Stimulated activated CD8-positive, alpha-beta memory T cell treated with anti-CD3 and anti-CD28 coated beads, Interleukin-4, amount 100 ng/mL, for 4 hours (primary cell): ENCODE results near the gene ZCCHC3.
A peak's percentile ranks its signal among the peaks of the same experiment; 100 is the strongest.

ENCODE experiments used
- DNase-seq, 2 donors: peaks; one replicate each; pipeline ENCODE4 v3.0.0-alpha.2; 2020; ENCODE audit warnings: low read depth in 2 of 2, low spot score in 1 of 2

ZCCHC3 gene

GRCh38 chr20:341682-342081, 44.3 kb downstream of the ZCCHC3 start:
- no peak for DNase-seq

DNA sequence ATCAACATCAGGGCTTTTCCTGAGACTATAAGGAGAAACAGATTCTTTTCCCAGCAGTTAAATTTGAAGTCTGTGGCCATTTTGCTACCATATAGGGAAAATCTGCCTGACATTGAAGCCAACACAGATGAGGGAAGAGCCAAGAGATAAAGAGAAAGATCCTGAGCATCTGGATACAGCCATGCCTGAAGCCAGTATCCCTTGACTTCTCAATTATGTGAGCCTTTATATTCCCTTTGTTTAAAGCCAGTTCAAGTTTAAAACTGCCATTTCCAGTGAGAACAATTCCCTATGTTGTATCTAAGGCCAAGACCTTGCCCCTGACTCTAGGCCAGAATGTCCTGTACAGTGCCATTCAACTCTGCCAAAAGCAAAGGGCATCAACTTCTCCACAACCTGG, 45.7 kb downstream of the ZCCHC3 start:
- no peak for DNase-seq

DNA sequence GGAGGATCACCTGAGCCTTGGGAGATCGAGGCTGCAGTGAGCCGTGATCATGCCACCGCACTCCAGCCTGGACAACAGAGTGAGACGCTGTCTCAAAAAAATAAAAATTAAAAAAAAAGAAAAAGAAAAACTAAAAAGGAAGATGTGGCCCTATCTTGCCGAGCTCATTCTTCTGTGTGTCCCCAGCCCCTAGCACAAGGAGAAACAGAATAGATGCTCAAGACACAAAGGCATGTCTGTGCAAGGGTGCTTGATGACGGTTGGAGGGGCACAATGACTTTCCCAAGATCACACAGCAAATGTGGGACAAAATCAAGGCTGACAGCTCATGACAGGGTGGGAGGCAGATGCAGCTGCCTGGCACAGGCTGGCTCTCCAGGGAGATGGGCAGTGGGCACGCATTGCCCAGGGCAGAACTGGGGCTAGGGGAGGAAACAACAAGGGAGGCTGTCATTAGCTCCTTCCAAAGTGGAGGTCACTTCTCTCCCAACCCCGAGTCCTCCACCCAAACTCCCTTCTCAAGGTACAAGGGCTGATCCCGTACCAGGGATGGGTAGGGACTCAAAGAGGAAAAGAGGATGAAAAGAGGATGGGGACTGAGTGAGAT, 48.8 kb downstream of the ZCCHC3 start:
- DNase-seq, result no peak

DNA sequence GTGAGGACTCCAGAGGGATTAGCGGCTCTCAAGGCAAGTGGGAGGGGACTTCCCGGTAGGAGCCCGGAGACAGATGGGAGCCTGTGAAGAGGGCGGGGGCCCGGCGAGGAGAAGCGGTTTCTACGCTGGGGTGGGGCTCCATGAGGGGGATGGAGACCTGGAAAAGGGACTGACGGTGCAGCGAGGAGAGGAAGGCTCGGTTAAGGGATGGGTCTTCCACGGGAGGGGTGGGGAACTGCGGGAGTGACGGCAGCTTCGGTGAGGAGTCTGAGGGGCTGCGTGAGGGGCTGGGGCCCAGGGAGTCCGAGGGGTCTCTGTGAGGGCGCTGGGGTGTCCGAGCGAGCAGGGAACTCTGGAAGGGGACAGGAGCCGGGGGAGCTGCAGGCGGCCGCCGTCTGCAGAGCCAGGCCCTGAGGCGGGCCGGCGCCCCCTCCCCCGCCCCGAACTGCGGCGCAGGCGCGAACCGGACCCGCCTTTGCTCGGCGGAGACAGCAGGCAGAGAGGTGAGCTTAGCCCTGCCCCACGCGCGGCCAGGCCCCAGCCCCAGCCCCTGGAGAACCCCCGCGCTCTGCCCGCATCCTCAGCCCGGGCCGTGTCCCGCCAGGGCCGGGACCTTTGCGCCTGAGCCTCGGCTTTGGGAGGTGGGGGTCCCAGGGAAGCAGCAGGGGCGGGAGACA, 49.4 kb downstream of the ZCCHC3 start, which contains the start of gene NRSN2:
TSS of gene NRSN2 (plus strand) at position 472 of the 677 bp plus-strand sequence. CDS start 2,533 bp downstream, outside the sequence.
- no peak for DNase-seq

DNA sequence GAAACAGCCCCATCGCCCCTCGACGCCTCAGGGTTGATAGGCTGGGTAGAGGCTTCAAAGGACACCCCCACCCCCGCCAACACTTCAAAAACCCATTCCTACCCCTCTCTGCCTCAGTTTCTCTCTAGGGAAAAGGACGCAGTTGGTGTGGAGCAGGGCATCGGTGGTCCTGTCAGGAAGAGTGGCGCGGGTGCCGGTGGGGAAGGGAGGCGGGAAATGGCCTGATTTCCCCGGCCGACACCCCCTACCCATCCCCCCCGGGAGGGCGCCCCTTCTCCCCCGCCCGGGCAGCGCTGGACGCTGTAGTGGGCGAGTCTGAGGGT, 49.9 kb downstream of the ZCCHC3 start:
- no peak for DNase-seq

- DNase-seq, result peak in 1 of 2 donors; percentile 30
Measured at GRCh38 chr20:347640-348484, 50.5 kb downstream of the ZCCHC3 start.

DNA sequence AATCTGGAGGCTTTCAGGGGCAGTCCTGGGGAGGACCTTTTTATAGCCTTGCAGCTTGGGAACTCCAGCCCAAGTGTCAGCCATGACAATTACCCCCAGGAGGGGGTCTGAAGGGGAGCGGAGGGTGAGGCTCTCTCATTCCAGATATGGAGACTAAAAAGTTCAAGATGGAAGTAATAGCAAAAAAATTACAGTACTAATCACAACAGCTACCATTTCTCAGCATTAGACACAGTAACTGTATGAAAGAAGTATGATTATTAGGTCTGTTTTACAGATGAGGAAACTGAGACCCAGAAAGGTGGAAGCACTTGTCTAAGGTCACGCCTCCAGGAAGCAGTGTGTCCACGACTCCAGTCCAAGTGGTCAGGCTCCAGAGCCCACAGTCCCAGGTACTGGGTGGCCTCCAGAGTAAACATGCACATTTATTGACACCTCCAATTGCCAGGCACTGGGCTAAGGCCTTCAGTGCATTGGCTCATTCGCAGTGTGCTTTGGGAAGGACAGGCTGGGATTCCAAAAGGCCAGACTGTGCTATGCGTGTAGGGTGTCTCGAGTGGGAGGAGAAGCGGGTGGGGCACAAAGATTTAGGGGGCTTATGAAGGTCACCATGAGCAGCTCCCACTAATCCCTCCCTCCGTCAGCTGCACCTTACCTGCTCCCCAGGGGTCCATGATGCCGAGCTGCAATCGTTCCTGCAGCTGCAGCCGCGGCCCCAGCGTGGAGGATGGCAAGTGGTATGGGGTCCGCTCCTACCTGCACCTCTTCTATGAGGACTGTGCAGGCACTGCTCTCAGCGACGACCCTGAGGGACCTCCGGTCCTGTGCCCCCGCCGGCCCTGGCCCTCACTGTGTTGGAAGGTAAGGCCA, 51.8 kb downstream of the ZCCHC3 start:
- DNase-seq, result no peak
